ENCODE data around the gene MALL. TPM values are rescaled to one million over a fixed set of nuclear protein-coding genes. Genes with fewer than 3 reads are reported as not detected.
"Not testable (repeated sequence)": the region's sequence is repeated elsewhere in the genome, so short reads cannot be mapped to it uniquely, and the experiment has no call there.

The MALL gene
- total and polyA plus RNA-seq, 9 of the 15 experiments (the other 6 are each of a cell fraction or from before 2014, with no cell fraction given) = 0.24 TPM; not detected in 8

- POLR2A ChIA-PET; ATAC-seq; H3K4me2 ChIP-seq (ENCODE audit: insufficient read depth, low read length); H3K79me2 ChIP-seq (ENCODE audit: control insufficient read depth, insufficient read depth, low read length); H3K9me3 ChIP-seq (replicated peaks; ENCODE audit: control insufficient read depth, insufficient read depth, low read depth, low read length); H3K9me1 ChIP-seq (ENCODE audit: control insufficient read depth, insufficient read depth, low read length); H3K4me3 ChIP-seq; CTCF ChIA-PET (ENCODE audit: low intra/inter-chr PET ratio); DNase-seq (ENCODE audit: extremely low read depth in 1 of 4, low spot score in 3 of 4); H4K20me1 ChIP-seq (replicated peaks; ENCODE audit: control insufficient read depth, insufficient read depth, low read length); BruUV-seq (replicated peaks); H3K27ac ChIP-seq (ENCODE audit: extremely low read depth, low read depth, low read length); H2AFZ ChIP-seq (ENCODE audit: low read depth, low read length); H3K27me3 ChIP-seq (ENCODE audit: control insufficient read depth in 2 of 2, insufficient read depth in 2 of 2, low read length in 2 of 2); H3K36me3 ChIP-seq (ENCODE audit: control insufficient read depth, insufficient read depth, low read length); H3K4me1 ChIP-seq (replicated peaks in 1 of 2; ENCODE audit: control insufficient read depth in 2 of 2, insufficient read depth in 2 of 2, low read length in 2 of 2); FAIRE-seq; intact Hi-C loops (cut with micrococcal nuclease); H3K9ac ChIP-seq (ENCODE audit: insufficient read depth in 1 of 2, low read depth in 2 of 2, low read length in 2 of 2): not testable (repeated sequence)
- in situ Hi-C loops (cut with MboI) = loop anchor here (5.0 kb wide), 1 partner anchor 1610 kb away; no protein-coding TSS in a partner anchor
- no CpG with 5 or more reads among the region's 3 CpGs for WGBS (ENCODE audit: insufficient coverage, low coverage, missing lambda C conversion rate)
Measured at GRCh38 chr2:110062332-110062731, 53.3 kb downstream of the MALL start.

GRCh38 chr2:110060550-110060949 lies 55.1 kb downstream of the MALL start:
- BruUV-seq (replicated peaks) = not testable (repeated sequence)

GRCh38 chr2:110059694-110060358 lies 55.8 kb downstream of the MALL start:
- H3K27me3 ChIP-seq (ENCODE audit: control insufficient read depth in 2 of 2, insufficient read depth in 2 of 2, low read length in 2 of 2); H4K20me1 ChIP-seq (replicated peaks; ENCODE audit: control insufficient read depth, insufficient read depth, low read length); ATAC-seq; CTCF ChIA-PET (ENCODE audit: low intra/inter-chr PET ratio); DNase-seq (ENCODE audit: extremely low read depth in 1 of 4, low spot score in 3 of 4); FAIRE-seq; H3K27ac ChIP-seq (ENCODE audit: extremely low read depth, low read depth, low read length); H3K4me1 ChIP-seq (replicated peaks in 1 of 2; ENCODE audit: control insufficient read depth in 2 of 2, insufficient read depth in 2 of 2, low read length in 2 of 2); BruUV-seq (replicated peaks); H3K4me2 ChIP-seq (ENCODE audit: insufficient read depth, low read length); intact Hi-C loops (cut with micrococcal nuclease); H3K9me3 ChIP-seq (replicated peaks; ENCODE audit: control insufficient read depth, insufficient read depth, low read depth, low read length); H3K9me1 ChIP-seq (ENCODE audit: control insufficient read depth, insufficient read depth, low read length); H3K36me3 ChIP-seq (ENCODE audit: control insufficient read depth, insufficient read depth, low read length); H3K9ac ChIP-seq (ENCODE audit: insufficient read depth in 1 of 2, low read depth in 2 of 2, low read length in 2 of 2); POLR2A ChIA-PET; H3K79me2 ChIP-seq (ENCODE audit: control insufficient read depth, insufficient read depth, low read length); H2AFZ ChIP-seq (ENCODE audit: low read depth, low read length); H3K4me3 ChIP-seq: not testable (repeated sequence)
- in situ Hi-C loops (cut with MboI) = loop anchor here (5.0 kb wide), 1 partner anchor 1612 kb away; no protein-coding TSS in a partner anchor
- no CpG with 5 or more reads among the region's 1 CpG for WGBS (ENCODE audit: insufficient coverage, low coverage, missing lambda C conversion rate)

More at GRCh38 chr2:110060550-110060949, 55.1 kb downstream of the MALL start:
- ATAC-seq; H3K36me3 ChIP-seq (ENCODE audit: control insufficient read depth, insufficient read depth, low read length); intact Hi-C loops (cut with micrococcal nuclease); H3K27ac ChIP-seq (ENCODE audit: extremely low read depth, low read depth, low read length); H3K79me2 ChIP-seq (ENCODE audit: control insufficient read depth, insufficient read depth, low read length); POLR2A ChIA-PET; H4K20me1 ChIP-seq (replicated peaks; ENCODE audit: control insufficient read depth, insufficient read depth, low read length); H3K9ac ChIP-seq (ENCODE audit: insufficient read depth in 1 of 2, low read depth in 2 of 2, low read length in 2 of 2); H3K4me3 ChIP-seq; H3K9me3 ChIP-seq (replicated peaks; ENCODE audit: control insufficient read depth, insufficient read depth, low read depth, low read length); H2AFZ ChIP-seq (ENCODE audit: low read depth, low read length); H3K27me3 ChIP-seq (ENCODE audit: control insufficient read depth in 2 of 2, insufficient read depth in 2 of 2, low read length in 2 of 2); DNase-seq (ENCODE audit: extremely low read depth in 1 of 4, low spot score in 3 of 4); H3K9me1 ChIP-seq (ENCODE audit: control insufficient read depth, insufficient read depth, low read length); CTCF ChIA-PET (ENCODE audit: low intra/inter-chr PET ratio); FAIRE-seq; H3K4me2 ChIP-seq (ENCODE audit: insufficient read depth, low read length); H3K4me1 ChIP-seq (replicated peaks in 1 of 2; ENCODE audit: control insufficient read depth in 2 of 2, insufficient read depth in 2 of 2, low read length in 2 of 2): not testable (repeated sequence)
- in situ Hi-C loops (cut with MboI) = loop anchor here (5.0 kb wide), 1 partner anchor 1612 kb away; no protein-coding TSS in a partner anchor
- no CpG with 5 or more reads among the region's 2 CpGs for WGBS (ENCODE audit: insufficient coverage, low coverage, missing lambda C conversion rate)
